T follicular helper cell (primary cell): ENCODE results near the gene NHS.
"Not testable (repeated sequence)": the region's sequence is repeated elsewhere in the genome, so short reads cannot be mapped to it uniquely, and the experiment has no call there.

Experiments used
- DNase-seq: peaks from one replicate; pipeline ENCODE4 v3.0.0-alpha.2; 2020; ENCODE audit warnings: low read depth

Gene NHS

GRCh38 chrX:17405225-17405969 lies 30.4 kb downstream of the NHS start:
- DNase-seq = no peak

DNA sequence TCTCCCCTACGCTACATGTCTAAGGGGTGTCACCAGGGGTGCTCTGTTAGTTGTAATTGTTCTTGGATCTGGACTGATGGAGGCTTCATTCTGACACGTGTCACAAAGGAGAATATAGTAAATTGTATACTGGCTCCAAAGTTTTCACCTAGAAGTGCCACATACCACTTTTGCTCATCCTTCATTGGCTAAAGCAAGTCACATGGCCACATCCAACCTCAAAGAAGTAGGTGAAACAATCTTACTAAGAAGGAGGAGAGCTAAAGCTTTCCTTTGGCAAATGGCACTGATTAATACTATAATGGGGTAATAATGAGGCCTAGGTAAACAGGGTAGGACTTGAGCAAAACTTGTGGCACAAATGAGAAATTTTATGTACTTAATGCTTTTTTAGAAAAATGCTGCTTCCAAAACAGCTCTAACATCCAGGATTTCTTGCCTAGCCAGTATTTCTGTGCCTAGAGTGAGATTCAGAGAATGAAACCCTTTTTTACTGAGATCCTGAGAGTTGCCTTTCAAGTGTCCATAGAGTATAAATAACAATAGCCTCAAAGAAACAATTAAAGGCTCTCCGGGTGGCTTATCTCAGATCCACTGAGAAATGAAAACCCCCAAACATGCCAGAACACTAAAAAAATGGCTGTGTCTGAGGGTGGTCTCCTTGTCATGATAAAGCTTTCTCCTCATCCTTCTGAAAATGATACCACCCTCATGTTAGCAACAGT lies 34.7 kb downstream of the NHS start:
- DNase-seq = no peak

DNA sequence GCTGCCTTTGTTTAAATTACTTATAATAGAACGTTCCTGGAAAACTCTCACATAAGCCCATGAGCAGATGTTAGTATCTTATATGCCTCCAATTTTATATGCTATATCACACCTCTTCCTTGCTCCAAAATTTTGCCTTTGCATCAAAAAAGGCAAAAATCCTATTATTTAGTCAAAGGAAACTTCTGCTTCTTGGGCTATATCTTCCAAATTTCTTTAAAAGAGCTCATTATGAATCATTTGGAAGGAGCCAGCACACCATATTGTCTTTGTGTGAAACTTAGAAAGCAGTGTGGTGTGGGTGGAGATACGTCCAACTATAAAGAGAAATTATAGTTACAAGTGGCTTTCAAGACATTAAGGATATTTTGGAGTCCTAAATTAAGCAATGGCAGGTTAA lies 35.7 kb downstream of the NHS start:
- no peak for DNase-seq

DNA sequence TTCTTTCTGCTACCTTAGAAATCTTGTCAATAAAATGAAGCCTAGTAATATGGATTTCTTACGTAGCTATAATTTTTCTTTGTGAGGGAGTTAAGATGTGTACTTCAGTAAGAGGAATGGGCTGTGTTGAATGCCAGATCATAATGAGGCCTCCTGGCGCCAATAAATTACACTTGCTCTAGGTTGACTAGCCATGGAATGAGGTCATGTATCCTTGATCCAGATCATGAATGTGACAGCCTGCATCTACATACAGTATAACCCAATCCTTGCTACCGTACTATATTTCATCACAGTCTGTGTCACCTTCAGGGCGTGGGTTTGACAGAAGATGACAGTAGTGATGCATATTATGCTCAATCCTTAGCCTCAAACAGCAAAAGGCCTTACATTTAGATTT lies 36.2 kb downstream of the NHS start:
- no peak for DNase-seq

DNA sequence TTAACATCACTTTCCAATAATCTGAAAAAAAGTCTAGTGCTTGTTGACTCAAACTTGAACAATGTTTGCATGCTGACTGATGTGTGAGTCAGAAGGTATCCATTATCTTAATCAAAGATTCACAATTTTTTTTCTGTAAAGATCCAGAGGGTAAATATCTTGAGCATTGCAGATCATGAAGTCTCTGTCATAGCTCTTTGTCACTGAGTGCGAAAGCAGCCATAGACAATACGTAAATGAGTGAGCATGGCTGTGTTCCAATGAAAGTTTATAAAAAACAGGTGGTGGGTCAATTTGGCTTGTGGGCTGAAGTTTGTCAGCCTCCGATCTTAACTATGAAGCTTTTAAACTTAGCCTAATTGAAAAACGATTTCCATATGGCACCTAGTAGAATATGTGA lies 37.7 kb downstream of the NHS start:
- no peak for DNase-seq

DNA sequence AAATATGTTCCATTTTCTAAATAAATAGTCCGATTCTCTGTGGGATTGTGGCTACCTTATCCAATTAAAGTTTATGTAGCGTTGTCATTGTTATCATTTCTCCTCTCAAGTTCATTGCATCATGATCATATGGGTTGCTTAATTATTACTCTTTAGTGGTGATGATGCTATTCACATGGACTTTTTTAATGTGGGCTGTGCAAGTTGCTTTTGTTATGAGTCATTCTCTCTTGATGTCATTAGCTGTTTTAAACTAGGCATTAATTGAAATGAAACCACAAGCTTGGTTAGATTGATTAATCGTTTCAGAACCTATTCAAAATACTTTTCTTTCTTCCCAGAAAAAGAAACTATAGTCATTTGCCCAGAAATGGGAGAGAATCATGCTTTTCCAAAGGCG lies 38.2 kb downstream of the NHS start:
- DNase-seq = no peak

DNA sequence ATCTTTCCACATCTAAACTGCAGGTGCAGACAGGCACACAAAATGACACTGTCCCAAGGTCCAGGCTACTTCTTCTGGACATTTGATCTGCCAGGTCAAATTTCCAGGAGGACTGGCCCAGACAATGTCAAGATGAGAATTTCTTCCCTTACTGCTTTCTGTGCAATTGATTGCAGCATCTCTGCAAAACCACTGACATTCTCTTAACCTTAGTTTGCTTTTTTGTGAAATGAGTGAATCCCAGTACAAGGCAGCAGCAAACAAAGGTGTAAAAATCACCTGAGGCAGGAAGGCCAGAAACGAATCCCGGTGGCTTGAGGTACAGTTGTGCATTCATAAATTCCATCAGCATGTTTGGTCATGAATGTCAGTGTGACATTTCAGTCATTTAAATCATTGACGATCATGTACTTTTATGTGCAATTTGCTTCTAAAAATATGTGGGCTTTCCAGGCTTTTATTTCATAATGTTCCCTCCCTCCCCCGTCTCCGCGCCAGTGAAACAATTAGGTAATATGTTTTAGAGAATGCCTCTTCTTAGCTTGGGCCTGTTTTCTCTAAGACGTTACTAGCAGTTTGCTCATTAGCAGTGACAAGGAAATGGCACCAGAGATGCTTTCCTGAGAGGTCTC lies 39.1 kb downstream of the NHS start:
- no peak for DNase-seq

- DNase-seq = no peak
These were observed 39.8 kb downstream of the NHS start for GRCh38 chrX:17414839-17415238.

- no peak for DNase-seq
These were observed 40.3 kb downstream of the NHS start for GRCh38 chrX:17415242-17415810.

DNA sequence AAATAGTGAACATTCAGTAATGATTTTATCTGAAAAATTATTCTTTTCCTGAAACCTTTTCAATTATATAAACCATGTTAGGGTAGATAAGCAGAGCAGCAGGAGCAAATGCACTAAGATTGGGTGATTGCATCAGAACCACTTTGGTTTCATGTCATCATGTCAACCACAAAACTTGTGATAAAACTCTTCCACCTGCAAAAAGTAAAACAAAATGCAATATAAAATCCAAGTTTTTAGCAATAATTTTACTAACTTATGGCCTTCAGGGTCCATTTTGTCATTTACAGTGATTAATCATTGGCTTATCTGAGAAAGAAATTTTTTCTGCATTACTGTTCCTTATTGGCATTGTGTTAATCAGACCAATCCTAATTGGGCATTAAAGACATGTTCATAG lies 42.4 kb downstream of the NHS start:
- no peak for DNase-seq

GRCh38 chrX:17425136-17425535 lies 50.1 kb downstream of the NHS start:
- no peak for DNase-seq

- no peak for DNase-seq
These were observed 50.6 kb downstream of the NHS start for GRCh38 chrX:17425551-17425950.

- DNase-seq = no peak
These were observed 56.2 kb downstream of the NHS start for GRCh38 chrX:17431171-17431570.

DNA sequence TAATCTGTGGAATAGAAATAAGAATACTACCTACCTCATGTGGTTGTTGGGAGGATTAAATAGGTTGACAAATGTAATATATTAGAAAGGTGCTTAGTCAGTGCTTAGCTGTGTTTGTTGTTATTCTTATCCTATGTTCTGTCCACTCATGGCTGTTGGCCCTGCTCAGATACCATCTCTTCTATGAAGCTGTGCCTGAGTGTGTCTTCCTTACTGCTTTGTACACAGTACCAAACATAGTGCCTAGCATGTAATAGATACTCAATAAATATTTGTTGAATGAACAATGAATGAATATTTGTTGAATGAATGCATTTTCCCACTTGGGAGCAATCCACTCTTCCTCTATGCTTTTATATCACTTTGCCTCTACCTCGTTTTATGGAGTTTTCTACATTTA lies 57.2 kb downstream of the NHS start:
- DNase-seq = no peak

- no peak for DNase-seq
These were observed 59.0 kb downstream of the NHS start for GRCh38 chrX:17433965-17434364.

DNA sequence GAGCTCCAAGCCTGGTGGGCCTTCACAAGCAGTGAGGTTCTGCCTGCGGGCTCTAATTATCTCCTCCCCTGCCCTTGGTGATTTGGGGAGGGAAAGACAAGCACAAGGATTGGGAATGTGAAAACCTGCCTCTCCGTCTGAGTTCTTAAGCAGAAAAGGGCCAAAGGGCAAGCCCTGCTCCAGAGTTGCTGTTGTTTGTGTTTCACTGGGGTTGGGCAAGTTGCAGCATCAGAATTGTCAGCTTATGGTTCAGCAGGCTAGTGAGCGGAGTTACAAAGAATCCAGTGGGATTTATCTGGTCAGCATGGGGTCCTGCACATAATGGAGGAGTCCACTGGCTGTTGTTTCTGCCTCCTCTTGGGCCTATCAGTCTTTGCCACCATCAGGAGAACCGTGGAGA lies 60.5 kb downstream of the NHS start:
- DNase-seq = no peak

DNA sequence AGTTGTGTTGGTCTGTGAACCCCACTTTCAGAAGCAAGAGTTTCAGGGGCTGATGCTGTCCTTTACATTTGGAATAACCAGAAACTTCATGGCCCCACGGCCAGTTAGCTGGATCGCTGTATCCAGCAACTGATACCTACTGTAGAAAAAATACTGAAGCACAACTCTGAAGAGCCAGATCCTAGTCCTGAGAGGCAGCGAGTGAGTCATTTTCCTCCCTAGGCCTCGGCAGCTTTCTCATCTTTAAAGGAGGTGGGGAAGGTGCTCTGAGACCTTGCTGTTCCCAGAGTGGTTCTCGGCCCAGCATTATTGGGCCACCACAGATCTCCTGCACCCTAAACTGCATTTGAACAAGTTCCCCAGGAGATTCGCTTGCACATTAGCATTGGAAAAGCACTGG lies 63.2 kb downstream of the NHS start:
- no peak for DNase-seq

DNA sequence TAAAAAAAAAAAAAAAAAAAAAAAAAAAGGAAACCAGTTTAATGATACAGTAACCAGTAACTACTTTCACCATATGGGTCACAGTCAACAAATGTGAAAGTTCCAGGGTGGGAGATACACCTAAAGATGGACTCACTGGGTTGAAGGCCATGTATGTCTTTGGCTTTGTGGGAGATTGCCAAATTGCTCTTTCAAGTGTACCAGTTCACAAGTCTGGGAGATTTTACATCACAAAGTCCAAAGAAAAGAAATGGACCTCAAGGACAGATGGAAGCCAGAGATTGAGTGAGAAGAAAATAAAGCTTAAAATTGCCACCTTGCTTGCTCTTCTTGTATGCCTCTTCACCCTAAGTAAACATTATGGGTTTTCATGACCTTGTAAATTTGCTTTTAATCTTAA lies 65.3 kb downstream of the NHS start:
- no peak for DNase-seq

DNA sequence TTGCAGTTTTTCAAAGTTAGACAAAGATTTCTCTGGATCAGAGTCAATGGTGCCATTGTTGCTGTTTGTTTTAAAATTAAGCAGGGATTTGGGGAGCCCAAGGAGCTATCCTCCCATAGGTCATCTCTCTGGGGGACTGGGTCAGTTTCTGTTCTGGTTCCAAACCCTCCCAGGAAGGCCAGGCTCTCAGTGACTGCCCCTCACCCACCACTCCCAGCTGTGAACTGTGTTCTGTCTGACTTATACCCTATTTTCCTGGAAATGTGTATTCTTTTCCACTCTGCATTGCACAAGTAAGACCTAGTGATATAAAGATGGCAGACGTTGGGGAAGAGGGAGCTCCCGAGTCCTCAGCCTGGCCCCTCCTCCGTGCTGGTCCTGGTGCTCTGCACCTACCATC lies 65.8 kb downstream of the NHS start:
- no peak for DNase-seq

DNA sequence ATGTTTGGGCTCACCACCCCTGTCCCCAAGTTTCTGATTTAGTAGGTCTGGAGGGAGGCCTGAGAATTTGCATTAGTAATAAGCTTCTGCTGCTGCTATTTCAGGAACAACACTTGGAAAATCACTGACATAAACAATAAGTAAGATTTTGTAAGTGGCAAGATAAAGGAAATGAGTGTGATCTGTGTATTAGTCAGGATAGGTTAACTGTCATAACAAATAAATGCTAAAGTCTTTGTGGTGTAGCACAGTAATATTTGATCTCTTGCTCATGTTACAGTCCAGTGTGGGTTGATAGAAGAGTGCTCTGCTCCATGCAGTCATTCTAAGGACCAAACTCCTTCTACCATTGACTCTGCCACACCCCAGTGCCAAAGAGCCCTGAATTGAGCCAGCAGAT lies 67.0 kb downstream of the NHS start:
- no peak for DNase-seq

- DNase-seq = no peak
These were observed 67.9 kb downstream of the NHS start for GRCh38 chrX:17442898-17443297.

- no peak for DNase-seq
These were observed 68.6 kb downstream of the NHS start for GRCh38 chrX:17443556-17443955.

DNA sequence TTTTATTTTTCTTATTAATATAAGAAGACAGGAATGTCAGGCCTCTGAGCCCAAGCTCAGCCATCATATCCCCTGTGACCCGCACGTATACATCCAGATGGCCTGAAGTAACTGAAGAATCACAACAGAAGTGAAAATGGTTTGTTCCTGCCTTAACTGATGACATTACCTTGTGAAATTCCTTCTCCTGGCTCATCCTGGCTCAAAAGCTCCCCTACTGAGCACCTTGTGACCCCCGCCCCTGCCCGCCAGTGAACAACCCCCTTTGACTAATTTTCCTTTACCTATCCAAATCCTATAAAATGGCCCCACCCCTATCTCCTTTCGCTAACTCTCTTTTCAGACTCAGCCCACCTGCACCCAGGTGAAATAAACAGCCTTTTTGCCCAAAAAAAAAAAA lies 71.3 kb downstream of the NHS start:
- not testable (repeated sequence) for DNase-seq
